ENCODE measurements around the gene SLC22A5.

The SLC22A5 gene
- 3.4 to 41.7 (median 17.2) reads per million in 9 experiments for total RNA-seq

DNA sequence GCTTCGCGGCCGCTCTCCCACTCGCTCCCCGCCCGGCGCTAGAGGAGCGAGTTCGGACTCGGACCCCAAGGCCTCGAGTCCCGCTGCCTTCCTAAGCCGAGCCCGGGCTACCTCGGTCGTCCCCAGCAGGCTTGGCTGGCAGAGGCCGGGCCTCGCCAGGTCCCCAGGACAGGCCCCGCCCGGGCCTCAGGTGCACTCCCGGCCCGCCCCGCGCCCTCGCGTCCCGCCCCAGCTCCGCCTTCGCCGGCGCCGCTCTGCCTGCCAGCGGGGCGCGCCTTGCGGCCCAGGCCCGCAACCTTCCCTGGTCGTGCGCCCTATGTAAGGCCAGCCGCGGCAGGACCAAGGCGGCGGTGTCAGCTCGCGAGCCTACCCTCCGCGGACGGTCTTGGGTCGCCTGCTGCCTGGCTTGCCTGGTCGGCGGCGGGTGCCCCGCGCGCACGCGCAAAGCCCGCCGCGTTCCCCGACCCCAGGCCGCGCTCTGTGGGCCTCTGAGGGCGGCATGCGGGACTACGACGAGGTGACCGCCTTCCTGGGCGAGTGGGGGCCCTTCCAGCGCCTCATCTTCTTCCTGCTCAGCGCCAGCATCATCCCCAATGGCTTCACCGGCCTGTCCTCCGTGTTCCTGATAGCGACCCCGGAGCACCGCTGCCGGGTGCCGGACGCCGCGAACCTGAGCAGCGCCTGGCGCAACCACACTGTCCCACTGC lies at the start of gene SLC22A5:
Gene SLC22A5, plus strand, starts transcription at position 237 of the 707 bp plus-strand sequence. Its CDS starts 263 bp downstream, at position 500.
- Mint-ChIP-seq H3K27me3 (no peaks in the 10 kb centered on the region), H3K9me3 (no peaks in the 10 kb centered on the region), H3K36me3 (ENCODE audit: insufficient read depth) (peaks cover 12% of the 10 kb centered on the region), H3K27ac (peak within 1 kb of the TSS; percentile 52 to 82), H3K4me3 (peak within 1 kb of the TSS; percentile 69 to 76), H3K4me1 (ENCODE audit: low read depth in 2 of 2) (peaks cover 19 to 20% of the 10 kb centered on the region in 2 donors)
- peak; percentile 55 to 69 (median 68) for DNase-seq
- ATAC-seq (replicated peaks) = peak; percentile 89

DNA sequence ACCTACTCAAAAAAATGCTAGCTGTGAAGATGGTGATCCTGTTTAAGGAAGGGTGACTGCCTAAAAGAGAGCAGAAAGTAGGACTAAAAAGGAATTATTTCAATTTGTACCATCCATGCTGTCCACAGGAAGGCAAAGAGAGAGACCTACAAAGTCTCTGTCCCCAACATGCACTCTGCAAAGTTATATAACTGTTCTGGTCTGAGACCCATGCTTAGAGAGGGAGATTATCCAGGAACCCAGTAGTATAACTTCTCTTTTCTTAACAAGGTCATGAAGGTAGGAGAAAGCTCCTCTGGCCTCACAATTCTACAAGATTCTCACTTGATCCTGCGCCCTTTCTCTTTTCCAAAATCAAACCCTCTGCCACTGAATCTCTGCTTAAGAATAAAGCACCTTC lies 49.5 kb upstream of the SLC22A5 start:
- H3K4me1 Mint-ChIP-seq (ENCODE audit: low read depth in 2 of 2) = no peaks in the 10 kb centered on the region
- H3K9me3 Mint-ChIP-seq = no peaks in the 10 kb centered on the region
- ATAC-seq (replicated peaks) = no peak
- H3K27me3 Mint-ChIP-seq = no peaks in the 10 kb centered on the region
- H3K27ac Mint-ChIP-seq = no peak overlapping the region
- no peaks in the 10 kb centered on the region for H3K36me3 Mint-ChIP-seq (ENCODE audit: insufficient read depth)
- H3K4me3 Mint-ChIP-seq = no peak overlapping the region
- no peak for DNase-seq

DNA sequence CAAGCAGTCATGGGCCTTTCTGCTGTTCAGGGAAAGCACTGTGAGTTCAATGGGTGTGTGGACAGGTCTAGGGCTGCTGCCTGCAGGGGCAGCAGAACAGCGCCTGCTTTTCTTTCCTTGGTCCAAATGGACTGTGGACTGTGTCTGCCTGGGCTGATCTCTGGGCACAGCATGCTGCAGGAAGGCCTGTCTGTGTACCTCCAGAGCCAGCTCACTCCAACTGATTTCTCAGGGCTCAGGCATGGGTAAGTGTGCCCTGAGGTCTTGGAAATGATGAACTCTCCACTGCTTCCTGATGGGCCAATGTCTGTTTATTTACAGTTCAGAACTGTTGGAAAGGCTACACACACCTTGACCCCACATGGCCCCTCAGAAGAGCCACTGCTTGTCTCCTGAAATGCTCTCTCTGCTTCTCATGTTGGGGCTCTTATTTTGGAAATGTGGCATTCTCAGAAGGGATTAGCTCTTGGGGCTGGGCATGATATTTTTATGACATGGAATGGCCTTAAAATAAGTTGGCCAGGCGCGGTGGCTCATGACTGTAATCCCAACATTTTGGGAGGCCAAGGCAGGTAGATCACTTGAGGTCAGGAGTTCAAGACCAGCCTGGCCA lies 48.3 kb upstream of the SLC22A5 start:
- Mint-ChIP-seq H3K27ac (no peak overlapping the region), H3K4me3 (no peak overlapping the region), H3K9me3 (no peaks in the 10 kb centered on the region), H3K36me3 (ENCODE audit: insufficient read depth) (no peaks in the 10 kb centered on the region), H3K4me1 (ENCODE audit: low read depth in 2 of 2) (peaks cover 0 to 1% of the 10 kb centered on the region in 2 donors), H3K27me3 (no peaks in the 10 kb centered on the region)
- DNase-seq = no peak
- ATAC-seq (replicated peaks) = no peak

DNA sequence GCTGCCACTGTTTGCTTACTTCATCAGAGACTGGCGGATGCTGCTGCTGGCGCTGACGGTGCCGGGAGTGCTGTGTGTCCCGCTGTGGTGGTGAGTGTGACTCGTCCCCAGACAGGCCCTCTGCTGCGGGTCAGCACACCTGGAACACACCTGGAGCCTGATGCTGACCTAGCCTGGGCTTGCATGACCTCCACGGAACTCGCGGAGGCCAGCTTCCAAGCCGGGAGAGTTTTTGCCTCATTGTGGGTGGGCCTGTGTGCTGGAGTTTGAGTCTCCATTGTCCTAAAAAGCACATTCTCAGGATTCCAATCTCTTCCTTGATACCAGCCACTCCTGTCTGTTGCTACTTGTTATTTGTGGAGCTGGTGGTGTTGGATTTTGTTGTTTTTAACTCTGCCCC lies 47.2 kb upstream of the SLC22A5 start:
- no peaks in the 10 kb centered on the region for H3K27me3 Mint-ChIP-seq

DNA sequence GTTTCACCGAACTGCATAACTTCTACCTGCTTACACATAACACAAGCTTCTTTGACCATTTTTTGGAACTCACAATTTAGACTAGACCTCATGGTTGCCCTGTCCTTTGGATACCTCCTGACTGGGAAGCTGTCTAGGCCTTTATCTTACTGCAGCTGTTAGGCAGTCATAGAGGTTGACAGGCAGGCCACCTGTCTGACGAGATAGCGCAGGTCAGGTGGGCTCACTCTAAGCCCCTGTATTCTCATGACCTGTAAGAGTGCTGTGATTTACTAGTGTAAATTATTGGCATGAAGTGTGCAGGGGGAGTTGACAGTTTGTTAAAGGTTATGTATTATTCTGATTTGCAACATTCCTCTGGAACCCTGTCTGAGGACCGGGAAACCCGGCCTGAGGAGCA lies 46.3 kb upstream of the SLC22A5 start:
- Mint-ChIP-seq H3K36me3 (ENCODE audit: insufficient read depth) (no peaks in the 10 kb centered on the region), H3K4me1 (ENCODE audit: low read depth in 2 of 2) (peaks cover 0 to 1% of the 10 kb centered on the region in 2 donors)

More for the DNA sequence above, 47.2 kb upstream of the SLC22A5 start:
- H3K9me3 Mint-ChIP-seq = no peaks in the 10 kb centered on the region
- DNase-seq (no peak), ATAC-seq (replicated peaks) (no peak)
- no peaks in the 10 kb centered on the region for H3K36me3 Mint-ChIP-seq (ENCODE audit: insufficient read depth)
- peaks cover 0 to 1% of the 10 kb centered on the region in 2 donors for H3K4me1 Mint-ChIP-seq (ENCODE audit: low read depth in 2 of 2)
- H3K27ac Mint-ChIP-seq = no peak overlapping the region
- H3K4me3 Mint-ChIP-seq = no peak overlapping the region

DNA sequence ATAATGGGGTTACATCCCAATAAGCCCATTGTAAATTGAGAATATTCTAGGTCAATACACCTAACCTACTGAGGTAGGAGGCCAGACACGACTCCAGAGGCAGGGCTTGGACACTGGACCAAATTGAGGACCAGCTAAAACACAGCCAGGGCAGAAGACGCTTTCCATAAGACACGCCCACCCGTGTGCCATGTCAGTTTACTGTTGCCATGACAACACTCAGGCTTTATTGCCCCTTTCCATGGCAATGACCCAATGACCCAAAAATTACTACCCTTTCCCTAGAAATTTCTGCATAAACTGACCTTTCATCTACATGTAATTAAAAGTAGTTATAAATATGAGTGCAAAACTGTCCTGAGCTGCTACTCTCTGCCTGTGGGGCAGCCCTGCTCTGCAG lies 43.8 kb upstream of the SLC22A5 start:
- Mint-ChIP-seq H3K4me1 (ENCODE audit: low read depth in 2 of 2) (peaks cover 0 to 1% of the 10 kb centered on the region in 2 donors), H3K4me3 (no peak overlapping the region), H3K9me3 (no peaks in the 10 kb centered on the region), H3K27ac (no peak overlapping the region), H3K36me3 (ENCODE audit: insufficient read depth) (no peaks in the 10 kb centered on the region), H3K27me3 (no peaks in the 10 kb centered on the region)
- no peak for ATAC-seq (replicated peaks)
- DNase-seq = no peak

More for the DNA sequence above, 46.3 kb upstream of the SLC22A5 start:
- ATAC-seq (replicated peaks) (no peak), DNase-seq (no peak)
- no peaks in the 10 kb centered on the region for H3K27me3 Mint-ChIP-seq
- no peaks in the 10 kb centered on the region for H3K9me3 Mint-ChIP-seq
- no peak overlapping the region for H3K4me3 Mint-ChIP-seq
- H3K27ac Mint-ChIP-seq = no peak overlapping the region

DNA sequence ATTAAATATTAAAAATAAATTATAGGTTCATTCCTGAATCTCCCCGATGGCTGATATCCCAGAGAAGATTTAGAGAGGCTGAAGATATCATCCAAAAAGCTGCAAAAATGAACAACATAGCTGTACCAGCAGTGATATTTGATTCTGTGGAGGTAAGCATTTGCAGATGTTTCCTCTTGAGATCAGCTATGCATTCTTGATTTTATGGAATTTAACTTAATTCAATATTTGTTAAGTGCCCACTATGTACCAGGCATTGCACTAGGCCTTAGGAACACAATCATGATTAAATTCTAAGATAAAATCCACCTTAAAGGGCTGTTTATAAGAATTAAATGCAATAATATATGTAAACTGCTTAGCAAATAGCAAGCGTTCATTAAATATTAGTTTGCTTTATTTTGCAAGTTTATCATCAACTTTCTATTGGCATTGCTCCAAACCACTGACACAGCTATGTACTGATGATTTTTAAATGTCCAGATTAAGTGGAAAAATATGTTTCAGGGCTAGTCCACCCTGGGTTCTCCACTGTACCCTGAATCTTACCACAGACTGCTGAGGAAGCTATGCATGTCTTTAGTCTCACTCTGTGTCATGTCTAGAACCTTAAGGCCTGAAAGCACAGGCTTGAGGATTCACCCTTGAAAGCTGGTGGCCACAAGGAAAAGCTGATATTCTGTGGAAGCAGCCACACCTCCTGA lies 42.1 kb upstream of the SLC22A5 start:
- Mint-ChIP-seq H3K27ac (no peak overlapping the region), H3K4me3 (no peak overlapping the region), H3K27me3 (no peaks in the 10 kb centered on the region), H3K36me3 (ENCODE audit: insufficient read depth) (no peaks in the 10 kb centered on the region), H3K4me1 (ENCODE audit: low read depth in 2 of 2) (peaks cover 0 to 1% of the 10 kb centered on the region in 2 donors), H3K9me3 (no peaks in the 10 kb centered on the region)
- DNase-seq (no peak), ATAC-seq (replicated peaks) (no peak)

DNA sequence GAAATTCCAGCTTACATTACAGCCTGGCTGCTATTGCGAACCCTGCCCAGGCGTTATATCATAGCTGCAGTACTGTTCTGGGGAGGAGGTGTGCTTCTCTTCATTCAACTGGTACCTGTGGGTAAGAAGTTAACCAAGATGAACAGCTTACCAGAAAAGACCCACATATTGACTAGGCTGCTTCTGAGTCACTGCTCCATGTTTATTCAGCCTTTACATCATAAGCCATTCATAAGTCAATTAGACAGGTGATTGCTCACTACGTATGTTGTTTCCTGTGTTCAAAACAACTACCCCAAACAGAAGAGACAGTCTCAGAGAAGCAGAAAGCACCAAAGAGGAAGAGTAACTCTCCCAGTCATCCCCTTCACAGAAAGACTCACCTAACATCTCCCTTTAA lies 34.7 kb upstream of the SLC22A5 start:
- Mint-ChIP-seq H3K4me3 (no peak overlapping the region), H3K27ac (no peak overlapping the region), H3K27me3 (no peaks in the 10 kb centered on the region), H3K4me1 (ENCODE audit: low read depth in 2 of 2) (no peaks in the 10 kb centered on the region), H3K9me3 (no peaks in the 10 kb centered on the region), H3K36me3 (ENCODE audit: insufficient read depth) (peaks cover 2% of the 10 kb centered on the region)
- ATAC-seq (replicated peaks) = no peak
- DNase-seq = no peak

DNA sequence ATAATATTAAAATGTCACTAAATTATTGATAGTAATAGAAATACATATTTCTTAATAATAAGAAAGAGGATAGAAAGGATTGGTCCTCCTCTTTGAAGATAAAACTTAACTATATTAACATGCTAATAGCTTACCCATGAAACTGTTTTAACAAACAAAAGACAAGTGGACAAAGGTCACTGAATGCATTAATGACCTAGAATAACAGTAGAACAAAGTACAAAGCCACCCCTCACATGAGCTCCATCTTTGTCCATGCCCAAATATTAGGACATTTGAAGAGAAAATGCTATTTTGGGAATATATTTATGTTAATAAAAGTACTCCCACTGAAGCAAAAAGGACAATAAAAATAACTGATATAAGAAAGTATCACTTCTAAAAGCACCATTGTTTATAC lies 34.1 kb upstream of the SLC22A5 start:
- no peaks in the 10 kb centered on the region for H3K9me3 Mint-ChIP-seq
- ATAC-seq (replicated peaks) (no peak), DNase-seq (no peak)
- H3K27me3 Mint-ChIP-seq = no peaks in the 10 kb centered on the region
- no peaks in the 10 kb centered on the region for H3K4me1 Mint-ChIP-seq (ENCODE audit: low read depth in 2 of 2)
- peaks cover 2% of the 10 kb centered on the region for H3K36me3 Mint-ChIP-seq (ENCODE audit: insufficient read depth)
- H3K27ac Mint-ChIP-seq = no peak overlapping the region
- no peak overlapping the region for H3K4me3 Mint-ChIP-seq

DNA sequence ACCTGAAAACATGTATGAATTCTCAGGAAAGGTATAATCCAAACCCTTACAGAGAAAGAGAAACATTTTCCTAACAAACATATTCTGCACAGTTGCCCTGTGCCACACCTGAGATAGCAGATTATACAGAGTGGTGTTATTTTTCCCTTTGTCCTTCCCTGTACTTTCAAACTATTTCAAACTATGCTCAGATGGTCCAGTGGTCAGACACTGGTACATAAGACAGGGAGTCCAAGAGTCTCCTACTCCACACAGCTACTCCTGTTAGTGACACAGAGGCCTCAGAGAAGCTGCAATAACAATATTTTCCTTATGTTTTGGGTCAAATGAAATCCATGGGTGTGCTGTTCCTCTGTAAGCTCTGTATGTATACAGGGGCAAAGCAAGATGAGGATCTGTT lies 30.0 kb upstream of the SLC22A5 start:
- H3K4me1 Mint-ChIP-seq (ENCODE audit: low read depth in 2 of 2) = no peaks in the 10 kb centered on the region
- no peak overlapping the region for H3K27ac Mint-ChIP-seq
- H3K27me3 Mint-ChIP-seq = no peaks in the 10 kb centered on the region
- no peaks in the 10 kb centered on the region for H3K9me3 Mint-ChIP-seq
- H3K4me3 Mint-ChIP-seq = no peak overlapping the region
- H3K36me3 Mint-ChIP-seq (ENCODE audit: insufficient read depth) = peaks cover 5% of the 10 kb centered on the region
- no peak for ATAC-seq (replicated peaks)
- no peak for DNase-seq

DNA sequence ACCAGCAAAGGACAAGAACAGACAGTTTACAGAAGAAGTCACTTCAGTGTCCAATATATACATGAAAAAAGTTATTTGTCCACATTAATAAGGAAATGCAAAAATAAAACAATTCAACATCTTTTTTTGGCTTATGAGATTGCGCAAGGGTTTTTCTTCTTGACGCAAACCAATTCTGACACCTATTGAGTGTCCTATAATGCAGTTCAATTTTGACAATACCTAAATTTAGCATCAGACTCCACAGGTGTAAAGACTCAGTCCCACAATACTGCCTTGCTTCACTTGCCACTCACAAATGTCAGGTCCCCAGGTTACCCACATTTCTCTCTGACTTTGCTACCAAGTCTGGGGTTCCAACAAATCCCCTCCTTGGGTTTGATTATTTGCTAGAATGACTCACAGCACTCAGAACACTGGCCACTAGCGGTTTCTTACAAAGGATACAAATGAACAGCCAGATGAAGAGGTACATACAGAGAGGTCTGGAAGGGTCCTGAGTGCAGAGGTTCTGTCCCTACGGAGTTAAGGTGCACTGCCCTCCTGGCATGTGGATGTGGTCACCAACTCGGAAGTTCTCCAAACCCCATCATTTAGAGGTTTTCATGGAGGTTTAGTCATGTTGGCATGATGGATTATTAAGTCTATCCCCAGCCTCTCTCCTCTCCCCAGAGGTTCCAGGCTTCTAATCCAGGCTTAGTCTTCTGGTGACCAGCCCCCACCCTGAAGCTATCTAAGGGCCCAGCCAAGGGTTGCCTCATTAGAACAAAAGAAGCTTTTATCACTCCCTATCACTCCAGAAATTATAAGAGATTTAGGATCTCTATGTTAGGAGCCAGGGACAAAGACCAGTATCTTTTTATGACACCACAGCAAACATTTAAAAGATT lies 27.0 kb upstream of the SLC22A5 start:
- DNase-seq = no peak
- ATAC-seq (replicated peaks) = no peak
- Mint-ChIP-seq H3K27me3 (no peaks in the 10 kb centered on the region), H3K4me1 (ENCODE audit: low read depth in 2 of 2) (no peaks in the 10 kb centered on the region), H3K36me3 (ENCODE audit: insufficient read depth) (peaks cover 5% of the 10 kb centered on the region), H3K4me3 (no peak overlapping the region), H3K9me3 (no peaks in the 10 kb centered on the region), H3K27ac (no peak overlapping the region)

DNA sequence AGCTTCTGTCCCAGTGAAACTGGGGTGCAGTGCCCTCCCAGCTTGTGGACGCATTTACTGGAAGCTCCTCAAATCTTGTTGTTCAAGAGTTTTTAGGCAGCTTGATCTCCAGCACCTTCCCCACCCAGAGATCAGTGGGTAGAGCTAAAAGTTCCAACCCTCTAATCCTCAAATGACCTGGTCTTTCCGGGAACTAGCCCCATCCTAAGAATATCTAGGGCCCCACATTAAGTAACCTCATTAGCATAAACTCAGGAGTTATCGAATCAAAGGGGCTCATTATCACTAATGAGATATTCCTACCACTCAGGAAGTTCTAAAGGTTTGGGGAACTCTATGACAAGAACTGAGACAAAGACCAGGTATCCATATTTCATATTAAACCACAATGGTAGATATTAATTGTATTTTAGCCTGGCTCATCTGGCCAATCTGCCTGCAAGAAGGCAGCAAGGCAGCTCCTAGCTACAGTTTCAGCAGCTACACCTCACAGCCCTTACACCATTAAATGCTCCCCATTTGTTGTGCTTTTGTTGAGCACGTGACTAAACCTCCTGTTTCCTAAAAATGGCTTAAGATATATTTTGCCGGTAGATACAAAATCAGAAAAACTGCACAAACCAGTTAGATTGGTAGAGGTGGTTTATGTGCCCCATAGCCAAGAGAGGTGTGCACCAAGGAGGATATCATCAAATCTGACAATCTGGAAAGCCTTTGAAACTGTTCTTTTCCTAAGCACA lies 24.6 kb upstream of the SLC22A5 start:
- no peak overlapping the region for H3K4me3 Mint-ChIP-seq
- H3K9me3 Mint-ChIP-seq = no peaks in the 10 kb centered on the region
- H3K4me1 Mint-ChIP-seq (ENCODE audit: low read depth in 2 of 2) = no peaks in the 10 kb centered on the region
- peaks cover 3% of the 10 kb centered on the region for H3K36me3 Mint-ChIP-seq (ENCODE audit: insufficient read depth)
- no peak overlapping the region for H3K27ac Mint-ChIP-seq
- DNase-seq (no peak), ATAC-seq (replicated peaks) (no peak)
- H3K27me3 Mint-ChIP-seq = no peaks in the 10 kb centered on the region

All from effector memory CD8-positive, alpha-beta T cell (primary cell).